NCI-H446 treated with DMSO at 0.1 percent for 48 hours (cell line): Measurements from ENCODE around the gene ACRV1.

Experiments
- DNase-seq: peaks from one replicate; lab custom pipeline; 2025; lab: John Stamatoyannopoulos, UW

Gene ACRV1

DNA sequence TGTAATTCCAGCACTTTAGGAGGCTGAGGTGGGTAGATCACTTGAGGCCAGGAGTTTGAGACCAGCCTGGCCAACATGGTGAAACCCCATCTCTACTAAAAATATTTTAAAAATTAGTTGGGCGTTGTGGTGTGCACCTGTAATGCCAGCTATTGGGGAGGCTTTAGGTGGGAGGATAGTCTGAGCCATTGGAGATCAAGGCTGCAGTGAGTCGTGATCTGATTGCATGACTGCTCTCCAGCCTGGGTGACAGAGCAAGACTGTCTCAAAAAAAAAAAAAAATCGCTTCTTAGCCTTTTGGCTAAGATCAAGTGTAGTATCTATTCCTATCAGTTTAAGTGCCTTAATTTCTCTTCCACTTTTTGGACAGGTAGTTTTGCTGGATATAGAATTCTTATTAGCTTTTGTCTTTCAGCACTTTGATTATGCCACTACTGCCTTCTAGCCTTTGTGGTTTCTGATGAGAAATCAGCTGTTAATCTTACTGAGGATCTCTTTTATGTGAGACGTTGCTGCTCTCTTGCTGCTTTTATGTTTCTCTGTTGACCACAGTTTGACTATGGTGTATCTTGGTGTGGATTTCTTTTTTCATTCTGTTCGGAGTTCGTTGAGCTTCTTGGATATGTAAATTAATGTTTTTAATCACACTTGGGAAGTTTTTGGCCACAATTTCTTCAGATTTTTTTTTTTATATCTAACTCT lies 31.0 kb downstream of the ACRV1 start:
- no peak for DNase-seq

DNA sequence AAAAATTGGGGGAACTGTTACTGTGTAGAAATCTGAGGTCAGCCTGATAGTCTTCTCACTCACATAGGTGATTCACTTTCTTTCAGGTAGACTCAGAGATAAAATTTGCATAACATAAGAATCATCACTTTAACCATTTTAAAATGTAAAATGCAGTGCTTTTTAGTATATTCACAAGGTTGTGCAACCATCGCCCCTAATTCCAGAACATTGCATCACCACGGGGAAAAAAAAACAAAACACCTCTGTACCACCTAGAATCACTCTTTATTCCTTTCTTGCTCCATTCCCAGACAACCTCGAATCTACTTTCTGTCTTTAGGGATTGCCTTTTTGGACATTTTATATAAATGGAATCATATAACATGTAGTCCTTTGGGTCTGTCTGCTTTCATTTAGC lies 34.8 kb downstream of the ACRV1 start:
- no peak for DNase-seq

DNA sequence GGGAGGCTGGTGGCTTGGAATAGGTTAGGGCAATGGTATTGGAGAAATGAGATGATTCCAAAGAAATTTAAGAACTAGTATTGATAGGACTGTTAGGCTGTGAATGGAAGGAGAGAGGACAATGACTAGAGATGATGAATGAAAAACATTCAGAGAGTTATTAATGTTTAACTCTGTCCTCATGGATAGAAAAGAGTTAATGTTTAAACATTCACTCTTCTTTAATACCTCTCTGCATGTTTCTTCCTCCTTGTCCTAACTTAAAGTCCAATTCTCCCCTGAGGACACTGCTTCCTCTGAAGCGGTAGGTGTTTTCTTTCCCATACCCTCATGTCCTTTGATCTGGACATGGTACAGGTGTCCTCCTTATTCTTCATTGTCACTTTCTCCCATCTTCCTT lies 42.3 kb downstream of the ACRV1 start:
- no peak for DNase-seq

DNA sequence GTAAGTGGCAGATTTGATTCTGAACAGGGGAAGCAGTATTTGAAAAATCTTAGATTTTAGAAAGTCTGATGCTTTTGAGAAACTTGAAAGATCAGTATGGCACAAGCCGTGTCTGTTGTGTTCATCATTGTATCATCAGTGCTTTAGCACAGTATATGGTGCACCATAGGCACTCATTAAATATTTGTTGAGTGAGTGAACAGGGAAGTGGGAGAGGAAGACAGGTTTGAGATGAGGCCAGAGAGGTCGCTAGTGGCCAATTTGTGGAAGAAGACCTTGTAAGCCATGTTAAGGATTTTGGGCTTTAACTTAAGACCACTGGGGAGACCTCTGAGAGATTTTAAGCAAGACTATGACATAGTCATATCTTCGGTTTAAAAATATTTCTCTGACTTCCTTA lies 42.8 kb downstream of the ACRV1 start:
- DNase-seq: no peak

DNA sequence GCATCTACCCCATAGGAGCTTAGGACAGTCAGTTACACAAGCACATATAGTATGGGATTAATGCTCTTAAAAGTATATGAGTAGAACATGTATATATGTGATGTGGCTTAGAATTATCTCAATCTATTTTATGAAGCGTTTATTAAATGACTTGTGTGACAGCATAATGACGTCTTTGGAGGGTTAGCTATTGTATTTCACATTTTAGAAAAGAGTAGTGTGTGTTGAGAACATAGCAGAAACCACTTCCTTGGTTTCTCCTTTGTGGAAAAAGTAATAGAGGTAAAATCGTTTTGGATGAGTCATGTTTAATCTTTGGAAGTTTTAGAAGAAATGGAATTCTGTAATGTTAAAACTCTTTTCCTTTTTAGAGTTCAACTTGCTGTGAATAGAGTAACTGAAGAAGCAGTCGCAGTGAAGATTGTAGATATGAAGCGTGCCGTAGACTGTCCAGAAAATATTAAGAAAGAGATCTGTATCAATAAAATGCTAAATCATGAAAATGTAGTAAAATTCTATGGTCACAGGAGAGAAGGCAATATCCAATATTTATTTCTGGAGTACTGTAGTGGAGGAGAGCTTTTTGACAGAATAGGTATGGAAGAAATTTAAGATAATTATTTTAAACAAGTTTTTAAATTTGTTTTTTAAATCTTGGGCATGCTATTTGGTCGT lies 53.3 kb downstream of the ACRV1 start:
- no peak for DNase-seq

DNA sequence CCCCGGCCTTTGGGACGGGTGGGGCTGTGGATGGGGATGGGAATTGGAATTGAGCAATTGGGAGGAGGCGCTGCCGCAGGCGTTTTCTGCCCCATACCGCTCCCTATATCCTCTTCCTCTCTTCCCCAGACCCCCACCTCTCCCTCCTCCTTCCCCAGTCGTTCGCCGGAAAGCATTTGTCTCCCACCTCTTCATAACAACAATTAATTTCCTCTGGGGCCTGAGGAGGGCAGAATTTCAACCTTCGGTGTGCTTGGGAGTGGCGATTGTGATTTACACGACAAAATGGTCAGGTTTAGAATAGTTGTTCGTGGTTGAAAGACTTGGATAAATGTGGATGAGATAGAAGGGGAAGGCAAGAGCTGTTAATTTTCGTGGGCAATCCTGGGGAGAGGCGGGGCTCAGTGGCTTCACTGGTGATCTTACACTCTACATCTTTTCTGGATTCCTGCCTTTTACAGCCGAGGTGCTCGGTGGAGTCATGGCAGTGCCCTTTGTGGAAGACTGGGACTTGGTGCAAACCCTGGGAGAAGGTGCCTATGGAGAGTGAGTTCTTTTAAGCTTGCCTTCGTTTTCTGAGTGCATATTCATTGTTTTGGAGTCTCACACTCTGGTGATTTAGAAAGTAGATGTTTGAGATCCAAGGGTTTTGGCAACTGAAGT lies 54.2 kb downstream of the ACRV1 start:
- peak; percentile 87 for DNase-seq

DNA sequence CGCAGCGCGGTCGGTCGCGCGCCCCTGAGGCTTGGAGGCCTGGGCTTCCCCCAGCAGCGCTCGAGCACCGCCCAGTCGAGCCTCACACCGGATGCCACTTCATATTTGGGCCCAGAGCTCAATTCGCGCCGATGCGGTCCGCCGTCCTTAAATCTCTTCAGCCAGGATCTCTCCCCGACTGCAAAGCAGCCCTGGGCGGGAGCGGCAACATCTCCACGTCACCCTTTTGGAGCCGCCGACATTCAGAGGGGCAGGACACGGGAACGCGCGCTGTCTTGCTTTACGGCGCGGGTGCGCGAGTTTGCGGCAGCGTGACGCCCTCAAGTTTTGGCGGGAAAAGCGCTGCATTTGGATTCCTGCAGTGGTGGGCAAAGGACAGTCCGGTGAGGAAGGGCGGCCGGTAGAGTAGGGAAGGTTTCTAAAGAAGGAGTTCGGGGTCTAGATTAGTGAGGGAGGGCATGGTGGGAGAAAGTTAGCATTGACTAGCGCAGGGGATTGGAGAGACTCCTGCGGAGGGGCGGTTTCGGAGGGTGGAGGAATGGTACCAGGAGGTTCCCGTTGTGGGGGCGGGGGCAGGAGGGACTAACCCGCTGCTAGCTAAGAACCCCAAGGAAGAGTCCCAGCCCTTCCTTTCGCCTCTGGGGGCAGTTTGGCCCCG lies 54.9 kb downstream of the ACRV1 start:
- DNase-seq: peak; percentile 87

DNA sequence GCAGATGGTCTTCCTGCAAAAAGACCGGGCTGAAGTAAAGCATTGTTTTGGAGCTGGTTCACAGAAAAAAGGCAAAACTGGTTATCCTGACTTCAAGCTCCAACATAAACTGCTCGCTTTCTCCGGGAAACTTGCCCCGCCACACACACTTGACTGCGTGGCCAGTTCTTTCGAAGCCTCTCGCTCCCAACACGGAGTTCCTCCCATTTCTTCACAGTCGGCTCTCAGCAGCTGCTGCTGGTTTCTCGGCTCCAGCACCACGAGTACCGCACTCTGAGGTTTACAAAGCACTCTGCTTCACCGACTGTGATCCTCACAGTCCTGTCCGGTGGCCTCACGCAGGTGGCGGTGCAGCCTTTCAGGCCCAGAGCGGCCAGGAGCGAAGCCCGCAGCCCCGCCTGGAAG lies 55.4 kb downstream of the ACRV1 start:
- peak; percentile 50 for DNase-seq

DNA sequence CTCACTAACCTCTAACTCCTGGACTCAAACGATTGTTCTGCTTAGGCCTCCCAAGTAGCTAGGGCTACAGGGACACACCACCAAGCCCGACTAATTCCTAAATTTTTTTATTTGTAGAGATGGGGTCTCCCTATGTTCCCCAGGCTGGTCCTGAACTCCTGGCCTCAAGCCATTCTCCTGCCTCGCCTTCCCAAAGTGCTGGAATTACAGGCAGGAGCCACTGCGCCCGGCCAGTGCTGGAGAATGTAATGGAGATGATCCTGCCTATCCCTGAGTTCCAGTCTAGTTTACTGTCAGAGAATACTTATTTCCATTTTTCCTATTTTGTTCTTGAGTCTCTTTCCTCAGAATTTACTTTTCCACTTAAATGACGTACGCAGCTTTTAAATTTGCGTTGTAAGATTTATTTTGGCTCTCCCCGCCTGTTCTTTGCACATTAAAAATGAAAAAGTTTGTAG lies 55.9 kb downstream of the ACRV1 start, which contains the start of gene CHEK1:
TSS of gene CHEK1 (plus strand) at position 408 of the 458 bp plus-strand sequence. CDS start 1,606 bp downstream, outside the sequence.
- DNase-seq: no peak

DNA sequence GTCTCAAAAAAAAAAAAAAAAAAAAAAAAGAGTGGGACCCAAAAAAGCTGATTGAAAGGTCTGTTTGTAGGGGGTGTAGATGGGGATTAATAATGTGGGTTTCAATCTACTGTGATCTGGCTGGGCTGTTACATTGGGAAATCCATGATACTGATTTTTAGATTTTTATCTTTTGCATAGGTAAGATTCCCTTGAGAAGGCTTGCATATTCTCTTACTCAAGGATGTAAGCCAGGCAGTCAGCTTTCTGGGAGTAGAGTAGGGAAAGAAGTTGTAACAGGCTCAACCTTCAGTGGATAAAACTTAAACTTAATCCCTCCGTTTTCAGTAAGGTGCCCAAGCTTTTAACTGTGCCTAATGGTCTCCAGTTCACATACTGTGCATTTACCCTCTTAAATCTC lies 57.6 kb downstream of the ACRV1 start:
- no peak for DNase-seq

DNA sequence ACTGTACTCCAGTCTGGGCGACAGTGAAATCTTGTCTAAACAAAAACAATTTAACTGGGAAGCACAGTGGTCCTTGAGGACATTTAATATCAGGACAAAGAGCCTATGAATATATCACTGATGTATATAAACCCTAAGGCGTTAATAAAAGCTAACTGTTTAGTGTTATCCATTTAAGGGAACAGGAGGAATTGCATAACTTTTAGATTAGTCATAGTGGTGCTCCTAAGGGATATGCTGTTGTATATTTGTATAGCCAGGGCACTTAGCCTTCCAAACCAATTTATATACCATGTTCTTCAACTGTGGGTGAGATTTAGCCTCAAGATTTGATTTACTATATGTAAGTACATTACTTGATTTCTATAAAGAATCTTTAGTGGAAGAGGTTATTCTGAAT lies 58.7 kb downstream of the ACRV1 start:
- DNase-seq: no peak
